GM12878 (cell line): ENCODE measurements around the gene AHNAK2. TPM values are rescaled to one million over a fixed set of nuclear protein-coding genes. Genes with fewer than 3 reads are reported as not detected.

Experiments used
- ATAC-seq: fragments of 200-7000 bp; cut with Tn5 transposase; 3 replicates; pipeline ENCODE4 v1.9.1; 2020; ENCODE audit warnings: mild to moderate bottlenecking, moderate library complexity
- BruUV-seq: library from RNA; stranded (reverse); fragments of 400-500 nt; replicated peaks from 2 replicates; lab custom pipeline; 2021; lab: Mats Ljungman, UMichigan
- CTCF ChIA-PET: fragments of 300-600 bp; sonication (Branson Sonifier 250); formaldehyde crosslinking; extraction: SDS; loops from one replicate; lab custom pipeline; 2021; ENCODE audit warnings: inconsistent platforms; lab: Yijun Ruan, JAX
- POLR2A ChIA-PET: fragments of 350-600 bp; formaldehyde crosslinking; extraction: SDS; loops from one replicate; lab custom pipeline; 2021; ENCODE audit warnings: inconsistent platforms; lab: Charles Lee
- RAD21 ChIA-PET: fragments of 300-600 bp; sonication (Branson Sonifier 250); formaldehyde crosslinking; loops from one replicate; lab custom pipeline; 2023; ENCODE audit warnings: antibody characterized with exemption; ENCODE audit not compliant: unreplicated experiment; lab: Charles Lee
- SMC1A ChIA-PET: fragments of 300-600 bp; sonication (Branson Sonifier 250); formaldehyde crosslinking; loops from one replicate; lab custom pipeline; 2023; ENCODE audit not compliant: unreplicated experiment, uncharacterized antibody; lab: Charles Lee
- DNase-seq: peaks from one replicate; pipeline ENCODE4 v3.0.0-alpha.2; 2011; ENCODE audit warnings: low read depth, low spot score
- FAIRE-seq: peaks from 3 replicates; lab custom pipeline; 2011; peaks lifted over from hg19 to GRCh38; lab: Jason Lieb, UNC
- H2AFZ ChIP-seq: 2 replicates; pipeline ENCODE4 v1.6.0; 2011; ENCODE audit warnings: low read depth, low read length, control low read depth; ENCODE audit not compliant: control insufficient read depth
- H3K27ac ChIP-seq: 2 replicates; pipeline ENCODE4 v1.5.1; 2011; ENCODE audit warnings: control low read depth; ENCODE audit not compliant: control insufficient read depth, insufficient read depth
- H3K27me3 ChIP-seq, 2 experiments: replicated peaks in 1 of 2; 2 replicates each; pipeline versions ENCODE4 v1.6.0 to v1.6.1; 2011; ENCODE audit warnings: low read length in 1 of 2; ENCODE audit not compliant: control insufficient read depth in 2 of 2, insufficient read depth in 2 of 2
- H3K36me3 ChIP-seq, 2 experiments: 2 replicates each; pipeline ENCODE4 v1.5.1; 2011; ENCODE audit warnings: low read length in 1 of 2; ENCODE audit not compliant: control insufficient read depth in 2 of 2, insufficient read depth in 2 of 2
- H3K4me1 ChIP-seq: 2 replicates; pipeline ENCODE4 v1.6.1; 2011; ENCODE audit warnings: mild to moderate bottlenecking, low read length, moderate library complexity, mixed read lengths; ENCODE audit not compliant: control insufficient read depth, insufficient read depth
- H3K4me2 ChIP-seq: 2 replicates; pipeline ENCODE4 v1.6.0; 2011; ENCODE audit warnings: control low read depth; ENCODE audit not compliant: control insufficient read depth, insufficient read depth
- H3K4me3 ChIP-seq: fragments of 200-600 bp; sonication (generic); 2 replicates; pipeline ENCODE4 v1.5.1; 2016
- H3K79me2 ChIP-seq: 2 replicates; pipeline ENCODE4 v1.6.0; 2011; ENCODE audit warnings: low read length; ENCODE audit not compliant: control insufficient read depth, insufficient read depth
- H3K9ac ChIP-seq: 2 replicates; pipeline ENCODE4 v1.8.0; 2011; ENCODE audit warnings: low read length, control low read depth, mixed read lengths; ENCODE audit not compliant: control insufficient read depth, insufficient read depth
- H3K9me3 ChIP-seq: replicated peaks from 3 replicates; pipeline ENCODE4 v1.5.1; 2011; ENCODE audit warnings: mild to moderate bottlenecking, low read length; ENCODE audit not compliant: control insufficient read depth, insufficient read depth
- H4K20me1 ChIP-seq: 2 replicates; pipeline ENCODE4 v1.6.0; 2011; ENCODE audit not compliant: control insufficient read depth, insufficient read depth
- PBX3 ChIP-seq: IDR thresholded peaks from 2 replicates; pipeline ENCODE4 v1.6.1; 2011; ENCODE audit warnings: mild to moderate bottlenecking, low read depth, low read length, moderate library complexity; ENCODE audit not compliant: insufficient replicate concordance
- RAD51 ChIP-seq: fragments of 450-650 bp; IDR thresholded peaks from 2 replicates; pipeline ENCODE4 v1.6.1; 2016; ENCODE audit warnings: moderate library complexity, mild to moderate bottlenecking, inconsistent platforms
- REST ChIP-seq: IDR thresholded peaks from 2 replicates; pipeline ENCODE4 v1.6.1; 2012; ENCODE audit warnings: mild to moderate bottlenecking, low read depth, low read length
- SMAD5 ChIP-seq: IDR thresholded peaks from 2 replicates; pipeline ENCODE4 v1.6.1; 2016; ENCODE audit warnings: antibody characterized with exemption, low read depth
- STAT3 ChIP-seq: IDR thresholded peaks from 2 replicates; pipeline ENCODE4 v1.6.1; 2011; ENCODE audit warnings: low read depth, low read length, improper control_type of control experiment
- TCF7 ChIP-seq: IDR thresholded peaks from 2 replicates; pipeline ENCODE4 v1.6.1; 2014; ENCODE audit warnings: antibody characterized with exemption, borderline replicate concordance
- YBX1 ChIP-seq: fragments of 450-650 bp; IDR thresholded peaks from 2 replicates; pipeline ENCODE4 v1.6.1; 2016; ENCODE audit warnings: antibody characterized with exemption
- WGBS: methylation state at CpG from one replicate; pipeline ENCODE4 v1.1.6; 2016; ENCODE audit warnings: low lambda C conversion rate; ENCODE audit not compliant: insufficient replicate concordance, insufficient coverage; ENCODE audit errors: missing lambda C conversion rate; 5-methylcytosine and 5-hydroxymethylcytosine counted together
- in situ Hi-C: fragments of 300-500 bp; cut with MboI; formaldehyde crosslinking; loops from 9 replicates; pipeline ENCODE4 v1.14.3; 2018; ENCODE audit warnings: mixed read lengths
- intact Hi-C: fragments of 100-400 bp; cut with micrococcal nuclease; formaldehyde crosslinking; loops from one replicate; pipeline ENCODE4 v1.14.2; 2022; ENCODE audit not compliant: unreplicated experiment
- polyA plus RNA-seq, 11 experiments: library from polyadenylated mRNA; depleted of rRNA in 4 of 11; unstranded in 6 of 11; stranded (reverse) in 5 of 11; fragments of >200 nt; fragmentation: Nextera tagmentation in 4 of 11; fragmentation: Illumina TruSeq in 1 of 11; extraction: Ambion mirVana in 4 of 11; extraction: Trizol in 1 of 11; gene quantifications; 1 replicate in 1 of 11; 2 replicates in 10 of 11; pipeline versions ENCODE4 v1.2.1 to v1.2.3, GENCODE V29; 2011 to 2016; ENCODE audit warnings: inconsistent platforms in 2 of 11, missing spikeins in 2 of 11, low read depth in 1 of 11
- total RNA-seq, 4 experiments: library from RNA; depleted of rRNA in 3 of 4; stranded (reverse); fragments of >200 nt in 3 of 4; fragmentation: Illumina TruSeq in 1 of 4; extraction: Trizol in 1 of 4; gene quantifications; 2 replicates each; pipeline versions ENCODE4 v1.2.1 to v1.2.3, GENCODE V29; 2013 to 2021
- TF ChIP-seq, protein P1 (sequence below): fragments of 450-650 bp; IDR thresholded peaks from 2 replicates; pipeline ENCODE4 v1.6.1; 2017; ENCODE audit warnings: mild to moderate bottlenecking

The AHNAK2 gene
- total and polyA plus RNA-seq, 10 of the 15 experiments (the other 5 are each of a cell fraction or from before 2014, with no cell fraction given), result 0.03 to 0.10 TPM; not detected in 8

DNA sequence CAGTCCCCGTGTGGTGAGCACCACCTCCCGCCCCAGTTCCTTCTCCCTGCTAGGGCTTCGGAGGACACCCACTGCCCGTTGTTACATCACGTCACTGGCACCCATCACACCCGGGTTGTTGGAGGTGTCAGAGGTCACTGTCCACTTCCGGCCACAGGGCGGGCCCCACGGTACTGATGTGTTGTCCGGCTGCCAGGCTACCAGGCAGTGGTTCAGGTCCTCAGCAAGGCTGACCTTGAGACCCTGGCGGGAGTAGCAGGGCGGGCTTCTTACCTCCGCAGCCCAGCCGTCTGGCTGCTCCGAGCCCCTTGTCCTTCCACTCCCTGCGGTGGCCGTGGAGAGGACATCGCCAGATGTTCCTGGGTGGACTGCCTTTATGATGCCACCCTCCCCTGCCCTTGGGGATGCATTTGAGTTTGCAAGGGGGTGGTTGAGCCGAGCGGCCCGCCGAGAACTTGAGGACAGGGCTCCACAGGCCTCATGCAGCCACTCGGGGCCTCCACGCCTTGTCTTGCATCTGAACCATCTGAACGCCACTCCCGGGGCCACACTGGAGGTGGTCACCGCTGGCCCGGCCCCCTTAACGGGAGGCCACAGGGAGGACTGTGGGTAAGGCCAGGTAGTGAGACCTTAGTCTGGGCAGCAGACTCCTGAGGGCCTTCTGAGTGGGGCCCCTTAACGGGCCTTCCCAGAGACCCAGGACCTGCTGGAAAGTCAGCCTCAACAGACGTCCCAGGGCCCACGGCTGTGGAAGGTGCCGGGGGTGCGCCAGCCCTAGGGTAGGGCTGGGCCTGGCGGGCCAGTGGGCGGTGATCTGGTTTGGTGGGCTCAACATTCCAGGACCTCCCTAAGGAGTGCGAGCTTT, 80.6 kb downstream of the AHNAK2 start (continued):
- TF ChIP-seq, protein P1, sequence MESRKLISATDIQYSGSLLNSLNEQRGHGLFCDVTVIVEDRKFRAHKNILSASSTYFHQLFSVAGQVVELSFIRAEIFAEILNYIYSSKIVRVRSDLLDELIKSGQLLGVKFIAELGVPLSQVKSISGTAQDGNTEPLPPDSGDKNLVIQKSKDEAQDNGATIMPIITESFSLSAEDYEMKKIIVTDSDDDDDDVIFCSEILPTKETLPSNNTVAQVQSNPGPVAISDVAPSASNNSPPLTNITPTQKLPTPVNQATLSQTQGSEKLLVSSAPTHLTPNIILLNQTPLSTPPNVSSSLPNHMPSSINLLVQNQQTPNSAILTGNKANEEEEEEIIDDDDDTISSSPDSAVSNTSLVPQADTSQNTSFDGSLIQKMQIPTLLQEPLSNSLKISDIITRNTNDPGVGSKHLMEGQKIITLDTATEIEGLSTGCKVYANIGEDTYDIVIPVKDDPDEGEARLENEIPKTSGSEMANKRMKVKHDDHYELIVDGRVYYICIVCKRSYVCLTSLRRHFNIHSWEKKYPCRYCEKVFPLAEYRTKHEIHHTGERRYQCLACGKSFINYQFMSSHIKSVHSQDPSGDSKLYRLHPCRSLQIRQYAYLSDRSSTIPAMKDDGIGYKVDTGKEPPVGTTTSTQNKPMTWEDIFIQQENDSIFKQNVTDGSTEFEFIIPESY, result no peak

DNA sequence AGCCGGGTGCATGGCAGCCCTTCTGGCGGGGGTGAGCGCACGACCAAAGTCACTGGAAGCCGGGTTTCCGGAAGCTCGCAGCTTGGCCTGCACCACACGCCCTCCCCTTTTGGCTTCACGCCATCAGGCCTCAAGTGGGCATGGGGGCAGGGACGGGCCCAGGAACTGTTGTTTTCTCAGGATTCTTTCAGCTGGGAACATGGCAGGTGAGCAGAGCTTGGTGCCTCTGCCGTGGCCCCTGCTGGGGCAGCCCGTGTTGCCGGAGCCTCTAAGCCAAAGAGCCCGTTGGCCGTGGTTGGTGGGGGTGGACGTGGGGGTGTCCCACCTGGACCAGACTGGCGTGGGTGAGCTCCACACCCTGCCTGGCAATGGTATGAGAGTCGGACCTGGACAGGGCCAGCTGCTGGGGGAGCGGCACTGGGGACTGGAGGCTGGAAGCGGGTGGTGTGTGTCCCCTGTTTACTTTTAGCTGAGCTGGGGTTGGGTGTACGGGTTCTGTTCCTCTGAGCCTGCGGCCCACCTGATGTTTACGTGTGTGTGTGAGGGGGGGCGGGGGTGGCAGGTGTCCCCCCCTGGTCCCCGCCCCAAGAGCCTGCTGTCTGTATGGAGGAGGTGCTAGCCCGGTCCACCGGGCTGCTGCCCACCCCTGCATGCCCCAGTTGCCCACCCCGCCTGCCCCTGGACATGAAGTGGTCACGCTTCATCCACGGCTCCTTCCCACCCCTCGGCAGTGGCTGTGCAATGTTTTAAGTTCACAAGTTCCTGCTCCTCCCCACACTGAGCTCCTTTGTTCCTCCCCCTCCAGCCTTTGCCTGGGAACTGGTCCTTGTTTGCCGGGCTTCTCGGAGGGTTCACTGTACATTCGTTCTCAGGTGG, 82.2 kb downstream of the AHNAK2 start:
- WGBS, result 63% methylated on average over 28 of the region's 34 CpGs
- Histone ChIP-seq H3K36me3 (no peaks in the 10 kb centered on the region), H3K4me1 (no peaks in the 10 kb centered on the region; the same call in 1 of the 2 replicates), H3K4me3 (no peak overlapping the region), H4K20me1 (no peaks in the 10 kb centered on the region), H3K27me3 (peaks cover 0 to 3% of the 10 kb centered on the region in 2 experiments; a peak in 1 of 4 replicates), H3K4me2 (no peak overlapping the region), H3K9me3 (no peaks in the 10 kb centered on the region), H3K79me2 (no peaks in the 10 kb centered on the region), H3K9ac (no peak overlapping the region), H2AFZ (no peak overlapping the region), H3K27ac (no peak overlapping the region)
- POLR2A ChIA-PET, result no interaction called here
- intact Hi-C loops (loop anchor here (5.0 to 10.0 kb wide), 3 partner anchors 36 to 151 kb away; partner anchors contain the start of gene AHNAK2), in situ Hi-C loops (loop anchor here (10.0 kb wide), 1 partner anchor 149 kb away; no protein-coding TSS in a partner anchor)
- BruUV-seq, result no TSS peak
- CTCF ChIA-PET, result interaction anchor here (0.7 to 2.5 kb wide), 11 partner anchors 26 to 950 kb away, joined by 3 to 13 read pairs (median 3); partner anchors contain the start of gene PLD4
- FAIRE-seq (no peak), DNase-seq (no peak), ATAC-seq (no peak)
- RAD21 ChIA-PET, result interaction anchor here (0.6 kb wide), 1 partner anchor 150 kb away, joined by 3 read pairs; no protein-coding TSS in a partner anchor
- SMC1A ChIA-PET, result interaction anchor here (0.8 to 1.8 kb wide), 4 partner anchors 29 to 150 kb away, joined by 3 to 8 read pairs (median 4); partner anchors contain the start of gene PLD4
- TF ChIP-seq, protein P1, result no peak
- TF ChIP-seq SMAD5 (no peak), REST (no peak), PBX3 (no peak), YBX1 (no peak), TCF7 (no peak), RAD51 (no peak), STAT3 (no peak)
